Left lung (tissue), 10 donors: ENCODE data around the gene XPO5. TPM values are rescaled to one million over a fixed set of nuclear protein-coding genes. Genes with fewer than 3 reads are reported as not detected.

Source experiments
- ATAC-seq: fragments of 200-7000 bp; cut with Tn5 transposase; one replicate; pipeline ENCODE4 v1.9.1; 2020; ENCODE audit warnings: moderate library complexity
- DNase-seq, 4 donors: peaks; one replicate each; pipeline ENCODE4 v3.0.0-alpha.2; 2013 to 2020
- H3K27ac ChIP-seq, 2 donors: fragments of 200-600 bp; sonication (generic) in 1 of 2; one replicate each; pipeline versions ENCODE4 v1.5.0 to v1.8.0; 2020 to 2021
- H3K27me3 ChIP-seq, 2 donors: fragments of 200-600 bp; sonication (generic) in 1 of 2; one replicate each; pipeline versions ENCODE4 v1.5.0 to v1.8.0; 2020 to 2021
- H3K36me3 ChIP-seq, 2 donors: fragments of 200-600 bp; sonication (generic) in 1 of 2; one replicate each; pipeline versions ENCODE4 v1.5.0 to v1.8.0; 2020 to 2021
- H3K4me1 ChIP-seq, 2 donors: fragments of 200-600 bp; one replicate each; pipeline ENCODE4 v1.8.0; 2021
- H3K4me3 ChIP-seq, 2 donors: fragments of 200-600 bp; sonication (generic) in 1 of 2; one replicate each; pipeline versions ENCODE4 v1.5.0 to v1.8.0; 2020 to 2021; ENCODE audit warnings: mild to moderate bottlenecking in 1 of 2
- H3K9me3 ChIP-seq, 2 donors: fragments of 200-600 bp; sonication (generic) in 1 of 2; one replicate each; pipeline versions ENCODE4 v1.5.0 to v1.8.0; 2020 to 2021
- CTCF ChIP-seq, 2 donors: fragments of 200-600 bp; sonication (generic) in 1 of 2; IDR thresholded peaks; one replicate each; pipeline versions ENCODE4 v1.5.0 to v1.8.0; 2021; ENCODE audit warnings: antibody characterized with exemption in 2 of 2
- intact Hi-C, 2 donors: fragments of 100-400 bp; cut with DNase I; formaldehyde crosslinking; loops; one replicate each; pipeline versions ENCODE4 v1.11.2 to v1.14.2; 2022
- polyA plus RNA-seq, 6 donors: library from polyadenylated mRNA; unstranded; fragments of 120-200 nt; gene quantifications; one replicate each; pipeline ENCODE4 v1.2.1, GENCODE V29; 2013; ENCODE audit not compliant: insufficient read length in 6 of 6
- total RNA-seq, 2 donors: library from RNA; stranded (reverse); fragmentation: NEBNext Ultra II Directional; extraction: Animal tissue kit (Norgen Biotek cat#: 25700); gene quantifications; one replicate each; pipeline ENCODE4 v1.2.1, GENCODE V29; 2021
- donor health status: DM: no; HTN: yes; CAD: no.
- donor health status: DM: no; HTN: no; CAD: no.

The XPO5 gene
- total and polyA plus RNA-seq, 8 donors, result 24.0 to 52.9 (median 42.0) TPM

- DNase-seq, result no peak
- no peak overlapping the region for H3K27ac ChIP-seq
- no peak overlapping the region for H3K4me3 ChIP-seq
- no peaks in the 10 kb centered on the region for H3K9me3 ChIP-seq
- ATAC-seq, result peak; percentile 27
- intact Hi-C loops, result no loop called here
- H3K36me3 ChIP-seq, result peaks cover 0 to 73% of the 10 kb centered on the region in 2 donors
- H3K4me1 ChIP-seq, result peaks cover 0 to 7% of the 10 kb centered on the region in 2 donors
- no peaks in the 10 kb centered on the region for H3K27me3 ChIP-seq
- TF ChIP-seq CTCF (IDR thresholded peaks at IDR 0.05), result no peak
Observed at GRCh38 chr6:43608807-43609206, 33.0 kb upstream of the XPO5 start.

- Histone ChIP-seq H3K36me3 (peaks cover 0 to 73% of the 10 kb centered on the region in 2 donors), H3K27me3 (no peaks in the 10 kb centered on the region), H3K27ac (no peak overlapping the region), H3K4me3 (no peak overlapping the region), H3K9me3 (no peaks in the 10 kb centered on the region), H3K4me1 (peaks cover 0 to 7% of the 10 kb centered on the region in 2 donors)
- peak; percentile 77 to 85 for TF ChIP-seq CTCF (IDR thresholded peaks at IDR 0.05)
- peak in 2 of 4 donors; percentile 67 to 85 for DNase-seq
- ATAC-seq, result peak; percentile 87
- intact Hi-C loops, result no loop called here
Observed at GRCh38 chr6:43608310-43608763, 32.5 kb upstream of the XPO5 start.

GRCh38 chr6:43606019-43606418 lies 30.2 kb upstream of the XPO5 start:
- intact Hi-C loops, result no loop called here
- no peak for TF ChIP-seq CTCF (IDR thresholded peaks at IDR 0.05)
- peaks cover 0 to 73% of the 10 kb centered on the region in 2 donors for H3K36me3 ChIP-seq

GRCh38 chr6:43604174-43604573 lies 28.3 kb upstream of the XPO5 start:
- Histone ChIP-seq H3K36me3 (peaks cover 0 to 69% of the 10 kb centered on the region in 2 donors), H3K27ac (no peak overlapping the region), H3K4me1 (peaks cover 0 to 7% of the 10 kb centered on the region in 2 donors), H3K27me3 (no peaks in the 10 kb centered on the region), H3K9me3 (no peaks in the 10 kb centered on the region), H3K4me3 (no peak overlapping the region)
- DNase-seq (no peak), ATAC-seq (no peak)
- intact Hi-C loops, result no loop called here
- no peak for TF ChIP-seq CTCF (IDR thresholded peaks at IDR 0.05)

More at GRCh38 chr6:43606019-43606418, 30.2 kb upstream of the XPO5 start:
- Histone ChIP-seq H3K4me3 (no peak overlapping the region), H3K9me3 (no peaks in the 10 kb centered on the region), H3K27ac (no peak overlapping the region), H3K27me3 (no peaks in the 10 kb centered on the region), H3K4me1 (peaks cover 0 to 7% of the 10 kb centered on the region in 2 donors)
- DNase-seq (no peak), ATAC-seq (no peak)

DNA sequence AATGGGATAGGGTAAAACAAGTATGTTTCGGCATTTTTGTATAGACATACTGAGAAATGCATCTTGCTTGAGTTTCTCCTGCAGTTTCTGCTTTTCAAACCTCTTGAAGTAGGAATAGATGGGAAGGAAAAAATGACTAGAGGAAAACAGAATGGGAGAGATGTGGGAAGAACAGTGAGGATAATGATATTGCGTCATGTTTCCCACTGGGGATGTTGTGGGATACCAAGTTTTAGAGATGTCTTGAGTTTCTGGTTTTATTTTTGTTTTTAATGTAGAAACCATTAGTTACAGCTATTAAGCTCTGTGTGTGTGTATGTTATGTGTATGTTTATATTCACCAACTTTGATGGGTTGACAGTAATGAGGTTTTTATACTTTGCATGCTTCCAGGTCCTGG lies 24.8 kb upstream of the XPO5 start:
- Histone ChIP-seq H3K4me1 (no peaks in the 10 kb centered on the region), H3K27ac (no peak overlapping the region), H3K9me3 (no peaks in the 10 kb centered on the region), H3K4me3 (no peak overlapping the region), H3K36me3 (peaks cover 0 to 75% of the 10 kb centered on the region in 2 donors), H3K27me3 (no peaks in the 10 kb centered on the region)
- TF ChIP-seq CTCF (IDR thresholded peaks at IDR 0.05), result no peak
- ATAC-seq (no peak), DNase-seq (no peak)
- intact Hi-C loops, result no loop called here
